Ectodermal cell (in vitro differentiated cells): Measurements from ENCODE around the gene IRX4.
"Not testable (repeated sequence)": the region's sequence is repeated elsewhere in the genome, so short reads cannot be mapped to it uniquely, and the experiment has no call there.

Experiments
- H3K27ac ChIP-seq: 2 replicates; pipeline ENCODE4 v1.7.0; 2013; ENCODE audit warnings: mild to moderate bottlenecking, low read depth, low read length; ENCODE audit not compliant: insufficient read depth, poor library complexity, severe bottlenecking
- H3K27me3 ChIP-seq: 2 replicates; pipeline ENCODE4 v1.7.0; 2013; ENCODE audit warnings: mild to moderate bottlenecking, low read length; ENCODE audit not compliant: insufficient read depth, control insufficient read depth, poor library complexity, severe bottlenecking
- H3K36me3 ChIP-seq: one replicate; pipeline ENCODE4 v1.7.0; 2013; ENCODE audit warnings: low read length; ENCODE audit not compliant: control insufficient read depth, insufficient read depth
- H3K4me1 ChIP-seq: one replicate; pipeline ENCODE4 v1.7.0; 2013; ENCODE audit warnings: low read length; ENCODE audit not compliant: control insufficient read depth, insufficient read depth
- H3K4me3 ChIP-seq: 2 replicates; pipeline ENCODE4 v1.7.0; 2013; ENCODE audit warnings: low read depth, low read length, control low read depth; ENCODE audit not compliant: insufficient read depth
- H3K9me3 ChIP-seq: 2 replicates; pipeline ENCODE4 v1.7.0; 2013; ENCODE audit warnings: mild to moderate bottlenecking, low read length, moderate library complexity; ENCODE audit not compliant: control insufficient read depth
- WGBS, 2 experiments: methylation state at CpG; one replicate each; pipeline ENCODE4 v1.1.7; 2013; ENCODE audit warnings: missing lambda C conversion rate in 2 of 2; 5-methylcytosine and 5-hydroxymethylcytosine counted together

Gene IRX4

DNA sequence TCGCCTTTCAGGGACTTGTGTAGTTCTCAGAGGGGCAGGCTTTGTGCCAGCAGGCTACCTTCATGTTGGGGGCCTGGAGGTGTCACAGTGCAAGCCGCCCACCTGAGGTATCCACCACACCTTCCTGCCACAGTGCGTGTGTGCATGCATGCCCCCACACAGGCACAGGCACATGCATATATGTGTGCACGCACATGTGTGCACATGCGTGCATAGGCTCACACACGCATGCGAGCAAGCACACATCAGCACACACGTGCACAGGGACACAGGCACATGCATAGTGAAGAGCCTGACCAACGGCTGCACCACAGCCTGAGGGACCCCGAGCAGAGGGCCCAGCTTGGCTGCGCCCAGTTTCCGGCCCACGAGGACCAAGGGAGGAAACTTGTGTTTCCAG lies 36.1 kb downstream of the IRX4 start:
- Histone ChIP-seq H3K36me3 (no peaks in the 10 kb centered on the region), H3K27me3 (peaks cover 30% of the 10 kb centered on the region), H3K27ac (no peak overlapping the region), H3K4me1 (peaks cover 3% of the 10 kb centered on the region), H3K9me3 (no peaks in the 10 kb centered on the region), H3K4me3 (no peak overlapping the region)
- 89 to 91% methylated on average over 13 of the region's 13 CpGs for WGBS, 2 experiments

- Histone ChIP-seq H3K27ac (no peak overlapping the region), H3K4me1 (peaks cover 8% of the 10 kb centered on the region), H3K27me3 (peaks cover 21% of the 10 kb centered on the region), H3K4me3 (no peak overlapping the region), H3K9me3 (no peaks in the 10 kb centered on the region), H3K36me3 (no peaks in the 10 kb centered on the region)
- 89 to 91% methylated on average over 1 of the region's 1 CpG for WGBS, 2 experiments
Measured at GRCh38 chr5:1845696-1846095, 37.0 kb downstream of the IRX4 start.

GRCh38 chr5:1844708-1845436 lies 37.9 kb downstream of the IRX4 start:
- H3K27me3 ChIP-seq: peaks cover 13% of the 10 kb centered on the region

GRCh38 chr5:1843761-1844160 lies 39.0 kb downstream of the IRX4 start:
- 81% methylated on average over 10 of the region's 10 CpGs for WGBS, 2 experiments
- H3K27me3 ChIP-seq, H3K4me3 ChIP-seq, H3K9me3 ChIP-seq, H3K36me3 ChIP-seq, H3K27ac ChIP-seq: not testable (repeated sequence)
- H3K4me1 ChIP-seq: peaks cover 10% of the 10 kb centered on the region

More at GRCh38 chr5:1844708-1845436, 37.9 kb downstream of the IRX4 start:
- 92 to 93% methylated on average over 5 of the region's 5 CpGs for WGBS, 2 experiments
- Histone ChIP-seq H3K9me3 (no peaks in the 10 kb centered on the region), H3K27ac (no peak overlapping the region), H3K4me1 (peaks cover 10% of the 10 kb centered on the region), H3K36me3 (no peaks in the 10 kb centered on the region), H3K4me3 (no peak overlapping the region)

- H3K27ac ChIP-seq: no peak overlapping the region
- H3K27me3 ChIP-seq: no peaks in the 10 kb centered on the region
Measured at GRCh38 chr5:1842004-1842819, 40.5 kb downstream of the IRX4 start.

DNA sequence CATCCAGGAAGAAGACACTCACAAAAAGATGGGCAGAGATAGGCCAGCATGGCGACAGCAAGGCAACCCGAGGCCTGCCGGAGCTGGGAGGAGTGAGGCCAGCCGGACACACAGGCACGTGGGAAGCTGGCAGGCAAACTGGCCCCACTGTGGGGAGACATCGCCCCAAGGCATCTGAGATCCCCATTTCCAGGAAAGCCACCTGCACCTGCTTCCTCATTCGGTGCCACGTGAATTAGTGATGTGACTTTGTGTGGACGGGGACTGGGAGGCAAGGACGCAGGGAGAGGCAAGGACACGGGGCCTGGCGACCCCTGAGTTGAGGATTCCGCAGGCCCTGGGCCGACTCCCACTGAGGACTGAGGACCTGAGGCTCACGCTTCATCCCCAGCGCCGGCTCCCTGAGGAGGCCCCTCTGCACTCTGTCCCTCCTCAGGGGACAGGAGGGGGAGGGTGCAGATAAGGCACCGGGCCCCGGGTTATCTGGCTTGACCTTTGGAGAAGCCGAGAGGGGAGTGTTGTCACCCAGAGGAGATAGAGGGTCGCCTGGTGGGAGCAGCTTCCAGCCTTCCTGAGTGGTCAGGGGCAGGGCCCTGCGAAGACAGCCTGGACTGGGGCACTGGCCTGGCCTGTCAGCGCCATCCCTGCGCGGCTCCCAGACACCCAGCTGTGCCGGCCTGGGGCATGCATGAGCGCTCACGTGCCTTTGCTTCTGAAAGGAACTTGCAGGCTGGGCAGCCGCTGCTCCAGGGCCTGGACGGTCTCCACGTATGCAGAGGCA lies 41.8 kb downstream of the IRX4 start:
- 58 to 62% methylated on average over 31 of the region's 31 CpGs for WGBS, 2 experiments
- no peaks in the 10 kb centered on the region for H3K27me3 ChIP-seq
- H3K27ac ChIP-seq: no peak overlapping the region

More at GRCh38 chr5:1842004-1842819, 40.5 kb downstream of the IRX4 start:
- 90 to 92% methylated on average over 17 of the region's 17 CpGs for WGBS, 2 experiments
- no peaks in the 10 kb centered on the region for H3K36me3 ChIP-seq
- peaks cover 10% of the 10 kb centered on the region for H3K4me1 ChIP-seq
- no peak overlapping the region for H3K4me3 ChIP-seq
- H3K9me3 ChIP-seq: no peaks in the 10 kb centered on the region

GRCh38 chr5:1840071-1840547 lies 42.6 kb downstream of the IRX4 start:
- peaks cover 10% of the 10 kb centered on the region for H3K4me1 ChIP-seq
- no peaks in the 10 kb centered on the region for H3K9me3 ChIP-seq
- H3K4me3 ChIP-seq: no peak overlapping the region
- H3K36me3 ChIP-seq: no peaks in the 10 kb centered on the region
- no peaks in the 10 kb centered on the region for H3K27me3 ChIP-seq
- WGBS, 2 experiments: 91 to 92% methylated on average over 20 of the region's 20 CpGs
- no peak overlapping the region for H3K27ac ChIP-seq

More for the DNA sequence above, 41.8 kb downstream of the IRX4 start:
- H3K9me3 ChIP-seq: no peaks in the 10 kb centered on the region
- no peak overlapping the region for H3K4me3 ChIP-seq
- H3K4me1 ChIP-seq: peaks cover 10% of the 10 kb centered on the region
- no peaks in the 10 kb centered on the region for H3K36me3 ChIP-seq

DNA sequence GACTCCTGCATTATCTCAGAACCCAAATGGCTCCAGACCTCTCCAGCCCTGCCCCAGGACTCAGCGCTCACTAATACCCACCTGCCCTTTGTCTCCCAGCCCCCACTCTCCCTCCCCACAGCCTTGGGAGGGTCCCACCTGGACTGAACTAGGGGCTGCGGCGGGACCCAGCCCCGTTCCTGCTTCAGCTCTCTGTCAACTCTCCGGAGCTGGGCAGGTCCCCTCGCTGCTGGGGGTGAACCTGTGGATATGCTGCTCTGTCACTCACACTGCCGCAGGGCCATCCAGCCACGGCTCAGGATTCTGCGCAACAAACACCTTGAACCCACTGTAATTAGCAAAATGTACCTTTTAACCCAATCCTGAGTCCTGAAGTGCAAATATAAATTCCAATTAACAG lies 44.7 kb downstream of the IRX4 start:
- H3K27ac ChIP-seq: no peak overlapping the region
- H3K4me1 ChIP-seq: peaks cover 24% of the 10 kb centered on the region
- WGBS, 2 experiments: 83% methylated on average over 9 of the region's 9 CpGs
- no peaks in the 10 kb centered on the region for H3K36me3 ChIP-seq
- H3K27me3 ChIP-seq: no peaks in the 10 kb centered on the region
- no peak overlapping the region for H3K4me3 ChIP-seq
- H3K9me3 ChIP-seq: no peaks in the 10 kb centered on the region

DNA sequence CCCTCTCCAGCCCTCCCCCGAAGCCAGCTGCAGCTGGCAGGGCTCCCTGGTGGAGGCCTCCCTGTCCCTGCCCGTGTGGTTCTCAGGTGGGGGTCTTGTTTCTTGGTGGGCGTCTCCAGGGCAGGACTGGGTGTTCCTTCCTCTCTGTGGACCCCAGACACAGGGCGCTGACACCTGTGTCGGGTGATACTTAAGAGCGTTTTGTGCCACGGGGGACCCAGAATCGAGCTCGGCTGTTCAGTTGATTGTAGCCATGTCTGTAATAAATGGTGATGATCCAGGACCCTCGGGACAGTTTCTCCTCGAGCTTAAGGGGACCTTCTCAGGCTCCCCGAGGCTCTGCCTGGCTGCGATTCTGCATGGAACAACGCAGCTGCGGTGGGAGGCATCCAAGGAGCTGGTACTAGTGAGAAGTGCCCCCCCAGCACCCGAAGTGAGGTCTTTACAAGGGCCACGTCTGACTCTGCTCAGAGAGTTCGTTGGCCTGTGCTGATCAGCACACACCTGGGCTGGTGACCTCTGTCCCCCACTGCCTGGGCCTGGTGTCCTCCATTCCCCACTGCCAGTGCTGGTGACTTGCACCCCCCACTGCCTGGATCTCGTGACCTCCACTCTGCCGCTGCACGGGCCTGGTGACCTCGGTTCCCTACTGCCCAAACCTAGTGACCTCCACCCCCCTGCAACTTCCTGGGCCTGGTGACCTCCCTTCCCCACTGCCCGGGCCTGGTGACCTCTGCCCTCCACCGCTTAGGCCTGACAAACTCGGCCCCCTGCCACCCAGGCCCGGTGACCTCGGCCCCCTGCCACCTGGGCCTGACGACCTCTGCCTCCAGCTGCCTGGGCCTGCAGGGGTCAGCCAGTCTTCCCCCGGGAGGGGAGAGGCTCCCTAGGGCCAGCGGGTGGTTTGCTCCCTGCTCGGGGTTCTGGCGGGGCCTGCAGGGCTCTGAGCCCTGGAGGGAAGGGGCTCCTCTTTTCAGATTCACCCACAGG lies 45.5 kb downstream of the IRX4 start:
- 87 to 88% methylated on average over 32 of the region's 32 CpGs for WGBS, 2 experiments
- H3K27me3 ChIP-seq: no peaks in the 10 kb centered on the region

More for the DNA sequence above, 45.5 kb downstream of the IRX4 start:
- no peak overlapping the region for H3K4me3 ChIP-seq
- peaks cover 28% of the 10 kb centered on the region for H3K4me1 ChIP-seq
- H3K36me3 ChIP-seq: no peaks in the 10 kb centered on the region
- no peaks in the 10 kb centered on the region for H3K9me3 ChIP-seq
- H3K27ac ChIP-seq: no peak overlapping the region
